Neural progenitor cell (in vitro differentiated cells): ENCODE results near the gene ZNF800.

Experiments used
- EZH2 ChIP-seq: fragments of 200-600 bp; sonication (generic); IDR thresholded peaks from 2 replicates; pipeline ENCODE4 v1.6.1; 2017; ENCODE audit warnings: antibody characterized with exemption, mild to moderate bottlenecking, moderate library complexity
- TF ChIP-seq, protein P1 (sequence below): fragments of 200-600 bp; sonication (generic); IDR thresholded peaks from 2 replicates; pipeline ENCODE4 v1.5.1; 2017; ENCODE audit warnings: antibody characterized with exemption, mild to moderate bottlenecking

DNA sequence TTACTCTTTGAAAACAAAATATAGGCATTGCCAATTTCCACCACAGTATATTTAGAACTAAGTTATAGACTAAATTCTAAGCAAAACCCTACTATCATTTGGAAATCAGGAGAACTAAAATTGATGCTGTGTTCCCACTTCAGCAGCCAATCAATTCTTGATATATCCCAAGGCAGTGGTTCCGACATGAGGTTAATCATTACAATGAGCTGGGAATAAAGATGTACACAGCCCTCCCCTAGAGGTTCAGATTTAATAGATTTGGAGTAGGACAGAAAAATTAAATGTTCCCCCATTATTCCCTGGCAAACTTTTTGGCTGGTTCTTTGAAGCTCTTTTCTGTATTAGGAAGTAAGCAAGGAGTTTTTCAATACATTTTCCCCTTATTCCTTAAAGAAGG is 15.1 kb downstream of the ZNF800 start:
- TF ChIP-seq, protein P1, sequence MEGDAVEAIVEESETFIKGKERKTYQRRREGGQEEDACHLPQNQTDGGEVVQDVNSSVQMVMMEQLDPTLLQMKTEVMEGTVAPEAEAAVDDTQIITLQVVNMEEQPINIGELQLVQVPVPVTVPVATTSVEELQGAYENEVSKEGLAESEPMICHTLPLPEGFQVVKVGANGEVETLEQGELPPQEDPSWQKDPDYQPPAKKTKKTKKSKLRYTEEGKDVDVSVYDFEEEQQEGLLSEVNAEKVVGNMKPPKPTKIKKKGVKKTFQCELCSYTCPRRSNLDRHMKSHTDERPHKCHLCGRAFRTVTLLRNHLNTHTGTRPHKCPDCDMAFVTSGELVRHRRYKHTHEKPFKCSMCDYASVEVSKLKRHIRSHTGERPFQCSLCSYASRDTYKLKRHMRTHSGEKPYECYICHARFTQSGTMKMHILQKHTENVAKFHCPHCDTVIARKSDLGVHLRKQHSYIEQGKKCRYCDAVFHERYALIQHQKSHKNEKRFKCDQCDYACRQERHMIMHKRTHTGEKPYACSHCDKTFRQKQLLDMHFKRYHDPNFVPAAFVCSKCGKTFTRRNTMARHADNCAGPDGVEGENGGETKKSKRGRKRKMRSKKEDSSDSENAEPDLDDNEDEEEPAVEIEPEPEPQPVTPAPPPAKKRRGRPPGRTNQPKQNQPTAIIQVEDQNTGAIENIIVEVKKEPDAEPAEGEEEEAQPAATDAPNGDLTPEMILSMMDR, result no peak
- no peak for TF ChIP-seq EZH2
